Measurements from ENCODE around the gene SCN5A.

The SCN5A gene

GRCh38 chr3:38647217-38647970 is 2.1 kb downstream of the SCN5A start:
- DNase-seq (ENCODE audit: low read depth in 2 of 2) = no peak

GRCh38 chr3:38646630-38647029 is 2.9 kb downstream of the SCN5A start:
- DNase-seq (ENCODE audit: low read depth in 2 of 2) = no peak

- DNase-seq (ENCODE audit: low read depth in 2 of 2) = no peak
Measured at GRCh38 chr3:38646062-38646461, 3.4 kb downstream of the SCN5A start.

- no peak for DNase-seq (ENCODE audit: low read depth in 2 of 2)
Measured at GRCh38 chr3:38645601-38646000, 3.9 kb downstream of the SCN5A start.

GRCh38 chr3:38645076-38645475 is 4.4 kb downstream of the SCN5A start:
- no peak for DNase-seq (ENCODE audit: low read depth in 2 of 2)

GRCh38 chr3:38644662-38645053 is 4.8 kb downstream of the SCN5A start:
- DNase-seq (ENCODE audit: low read depth in 2 of 2) = no peak

- no peak for DNase-seq (ENCODE audit: low read depth in 2 of 2)
Measured at GRCh38 chr3:38644016-38644661, 5.3 kb downstream of the SCN5A start.

GRCh38 chr3:38643592-38643991 is 5.9 kb downstream of the SCN5A start:
- no peak for DNase-seq (ENCODE audit: low read depth in 2 of 2)

GRCh38 chr3:38643090-38643489 is 6.4 kb downstream of the SCN5A start:
- DNase-seq (ENCODE audit: low read depth in 2 of 2) = no peak

GRCh38 chr3:38641461-38642110 is 7.9 kb downstream of the SCN5A start:
- no peak for DNase-seq (ENCODE audit: low read depth in 2 of 2)

GRCh38 chr3:38640661-38641452 is 8.6 kb downstream of the SCN5A start:
- no peak for DNase-seq (ENCODE audit: low read depth in 2 of 2)

GRCh38 chr3:38638354-38638753 is 11.1 kb downstream of the SCN5A start:
- no peak for DNase-seq (ENCODE audit: low read depth in 2 of 2)

GRCh38 chr3:38637906-38638305 is 11.6 kb downstream of the SCN5A start:
- no peak for DNase-seq (ENCODE audit: low read depth in 2 of 2)

- no peak for DNase-seq (ENCODE audit: low read depth in 2 of 2)
Measured at GRCh38 chr3:38636881-38637280, 12.6 kb downstream of the SCN5A start.

- DNase-seq (ENCODE audit: low read depth in 2 of 2) = no peak
Measured at GRCh38 chr3:38636464-38636863, 13.0 kb downstream of the SCN5A start.

- no peak for DNase-seq (ENCODE audit: low read depth in 2 of 2)
Measured at GRCh38 chr3:38634111-38634510, 15.4 kb downstream of the SCN5A start.

- no peak for DNase-seq (ENCODE audit: low read depth in 2 of 2)
Measured at GRCh38 chr3:38632989-38633388, 16.5 kb downstream of the SCN5A start.

- no peak for DNase-seq (ENCODE audit: low read depth in 2 of 2)
Measured at GRCh38 chr3:38630606-38631005, 18.9 kb downstream of the SCN5A start.

GRCh38 chr3:38630070-38630469 is 19.4 kb downstream of the SCN5A start:
- DNase-seq (ENCODE audit: low read depth in 2 of 2) = no peak

GRCh38 chr3:38628835-38629234 is 20.7 kb downstream of the SCN5A start:
- no peak for DNase-seq (ENCODE audit: low read depth in 2 of 2)

GRCh38 chr3:38627956-38628355 is 21.5 kb downstream of the SCN5A start:
- no peak for DNase-seq (ENCODE audit: low read depth in 2 of 2)

- DNase-seq (ENCODE audit: low read depth in 2 of 2) = no peak
Measured at GRCh38 chr3:38626171-38626570, 23.3 kb downstream of the SCN5A start.

All from stimulated activated CD8-positive, alpha-beta memory T cell treated with anti-CD3 and anti-CD28 coated beads, Interleukin-15, amount 100 ng/mL, for 48 hours (primary cell).